C4-2B (cell line): ENCODE results near the gene C1QC.

Experiments used
- H3K27ac ChIP-seq: fragments of 450-650 bp; 2 replicates; pipeline ENCODE4 v1.5.1; 2017
- ZFX ChIP-seq: fragments of 450-650 bp; IDR thresholded peaks from 2 replicates; pipeline ENCODE4 v1.6.1; 2017
- TF ChIP-seq, protein P1 (sequence below): fragments of 450-650 bp; conservative IDR thresholded peaks from 2 replicates; pipeline ENCODE4 v1.5.1; 2017; ENCODE audit warnings: mild to moderate bottlenecking

The C1QC gene

DNA sequence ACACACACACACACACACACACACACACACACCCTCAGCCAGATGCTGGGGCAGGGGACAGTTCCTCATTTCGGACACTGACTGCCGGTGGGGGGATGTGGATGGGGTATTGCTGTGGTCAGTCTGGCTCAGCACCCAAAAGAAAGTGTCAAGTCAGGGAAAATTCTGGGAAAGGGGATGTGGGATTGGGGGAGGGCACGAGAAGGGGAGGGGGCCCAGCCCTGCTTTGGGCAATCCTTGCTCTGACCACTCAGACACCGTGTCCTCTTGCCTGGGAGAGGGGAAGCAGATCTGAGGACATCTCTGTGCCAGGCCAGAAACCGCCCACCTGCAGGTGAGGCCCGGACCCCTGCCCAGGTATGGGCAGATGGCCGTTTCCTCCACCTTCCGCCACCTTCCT, at the start of gene C1QC:
Gene C1QC (plus strand): TSS at position 253 of the 400 bp plus-strand sequence. CDS start 391 bp downstream, outside the sequence.
- TF ChIP-seq, protein P1, sequence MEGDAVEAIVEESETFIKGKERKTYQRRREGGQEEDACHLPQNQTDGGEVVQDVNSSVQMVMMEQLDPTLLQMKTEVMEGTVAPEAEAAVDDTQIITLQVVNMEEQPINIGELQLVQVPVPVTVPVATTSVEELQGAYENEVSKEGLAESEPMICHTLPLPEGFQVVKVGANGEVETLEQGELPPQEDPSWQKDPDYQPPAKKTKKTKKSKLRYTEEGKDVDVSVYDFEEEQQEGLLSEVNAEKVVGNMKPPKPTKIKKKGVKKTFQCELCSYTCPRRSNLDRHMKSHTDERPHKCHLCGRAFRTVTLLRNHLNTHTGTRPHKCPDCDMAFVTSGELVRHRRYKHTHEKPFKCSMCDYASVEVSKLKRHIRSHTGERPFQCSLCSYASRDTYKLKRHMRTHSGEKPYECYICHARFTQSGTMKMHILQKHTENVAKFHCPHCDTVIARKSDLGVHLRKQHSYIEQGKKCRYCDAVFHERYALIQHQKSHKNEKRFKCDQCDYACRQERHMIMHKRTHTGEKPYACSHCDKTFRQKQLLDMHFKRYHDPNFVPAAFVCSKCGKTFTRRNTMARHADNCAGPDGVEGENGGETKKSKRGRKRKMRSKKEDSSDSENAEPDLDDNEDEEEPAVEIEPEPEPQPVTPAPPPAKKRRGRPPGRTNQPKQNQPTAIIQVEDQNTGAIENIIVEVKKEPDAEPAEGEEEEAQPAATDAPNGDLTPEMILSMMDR: no peak
- no peak for TF ChIP-seq ZFX
- H3K27ac ChIP-seq: no peak within 1 kb of the TSS

DNA sequence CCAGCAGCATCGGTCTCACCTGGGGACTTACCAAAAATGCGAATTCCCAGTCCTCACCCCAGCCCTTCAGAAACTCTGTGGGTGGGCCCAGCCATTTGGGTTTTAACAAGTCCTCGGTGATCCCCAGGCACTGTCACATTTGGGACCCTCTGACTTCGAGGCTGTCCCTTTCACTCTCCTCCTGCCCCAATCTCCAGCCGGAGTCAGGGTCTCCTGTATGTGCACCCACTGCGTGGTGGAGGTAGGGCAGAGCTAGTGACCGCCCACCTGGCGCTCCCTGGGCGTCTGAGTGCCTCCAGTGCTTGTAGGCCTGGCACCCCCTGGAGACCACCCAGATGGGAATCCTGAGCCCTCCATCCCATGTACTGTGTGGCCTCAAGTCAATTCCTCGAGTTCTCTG, 49.0 kb upstream of the C1QC start:
- TF ChIP-seq, protein P1: no peak
- no peak overlapping the region for H3K27ac ChIP-seq

DNA sequence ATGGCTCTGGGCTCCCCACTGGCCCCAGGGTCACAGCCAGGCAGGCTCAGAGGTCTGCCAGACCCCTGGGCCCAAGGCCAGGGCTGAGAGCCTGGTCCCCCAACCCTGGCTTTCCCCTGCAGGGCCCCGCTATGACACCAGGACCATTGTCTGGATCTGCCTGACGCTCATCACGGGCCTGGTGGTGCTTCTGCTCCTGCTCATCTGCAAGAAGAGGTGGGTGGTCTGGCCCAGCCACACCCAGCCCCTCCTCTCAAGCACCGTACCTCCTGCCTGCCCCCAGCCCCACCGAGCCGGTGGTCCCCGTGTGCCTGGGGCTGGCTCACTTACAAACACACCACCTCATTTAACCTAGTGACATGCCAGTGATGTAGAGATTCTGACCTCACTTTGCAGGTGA, 48.3 kb upstream of the C1QC start:
- H3K27ac ChIP-seq: no peak overlapping the region
- TF ChIP-seq, protein P1: no peak
- TF ChIP-seq ZFX: no peak

DNA sequence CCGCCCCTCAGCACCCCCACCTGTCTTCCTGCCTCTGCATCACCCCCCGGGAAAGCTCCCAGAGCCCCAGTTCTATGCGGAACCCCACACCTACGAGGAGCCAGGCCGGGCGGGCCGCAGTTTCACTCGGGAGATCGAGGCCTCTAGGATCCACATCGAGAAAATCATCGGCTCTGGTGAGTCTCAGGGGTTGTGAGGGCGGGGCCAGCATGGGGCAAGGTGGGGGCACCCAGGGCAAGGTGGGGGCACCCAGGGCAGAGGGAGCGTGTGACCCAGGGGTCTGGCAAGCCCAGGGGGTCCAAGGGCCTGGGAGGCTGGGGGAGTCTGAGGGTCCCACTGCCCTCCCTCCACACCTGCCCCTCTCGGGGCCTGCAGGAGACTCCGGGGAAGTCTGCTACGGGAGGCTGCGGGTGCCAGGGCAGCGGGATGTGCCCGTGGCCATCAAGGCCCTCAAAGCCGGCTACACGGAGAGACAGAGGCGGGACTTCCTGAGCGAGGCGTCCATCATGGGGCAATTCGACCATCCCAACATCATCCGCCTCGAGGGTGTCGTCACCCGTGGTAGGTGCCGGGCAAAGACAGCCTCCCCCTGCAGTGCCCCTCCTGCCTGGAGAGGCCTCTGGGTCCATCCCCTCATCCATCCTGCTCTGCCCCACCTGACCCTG, 46.0 kb upstream of the C1QC start:
- no peak overlapping the region for H3K27ac ChIP-seq
- TF ChIP-seq, protein P1: no peak
- TF ChIP-seq ZFX: no peak

DNA sequence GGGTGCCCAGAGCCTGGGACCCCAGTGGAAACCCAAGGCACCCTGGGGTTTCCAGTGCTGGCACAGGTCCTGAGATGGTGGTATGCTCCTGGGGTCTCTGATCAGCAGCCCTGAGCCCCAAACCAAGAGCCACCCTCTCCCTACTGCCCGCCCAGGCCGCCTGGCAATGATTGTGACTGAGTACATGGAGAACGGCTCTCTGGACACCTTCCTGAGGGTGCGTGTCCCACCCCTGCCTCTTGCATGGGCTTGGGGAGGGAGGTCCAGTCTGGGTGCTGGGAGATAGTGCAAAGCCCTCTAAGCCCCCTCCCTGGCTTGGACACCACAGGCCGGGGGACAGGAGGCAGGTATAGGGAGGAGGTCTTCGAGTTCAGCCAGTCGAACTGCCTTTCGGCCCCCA, 45.4 kb upstream of the C1QC start:
- TF ChIP-seq ZFX: no peak
- H3K27ac ChIP-seq: no peak overlapping the region

DNA sequence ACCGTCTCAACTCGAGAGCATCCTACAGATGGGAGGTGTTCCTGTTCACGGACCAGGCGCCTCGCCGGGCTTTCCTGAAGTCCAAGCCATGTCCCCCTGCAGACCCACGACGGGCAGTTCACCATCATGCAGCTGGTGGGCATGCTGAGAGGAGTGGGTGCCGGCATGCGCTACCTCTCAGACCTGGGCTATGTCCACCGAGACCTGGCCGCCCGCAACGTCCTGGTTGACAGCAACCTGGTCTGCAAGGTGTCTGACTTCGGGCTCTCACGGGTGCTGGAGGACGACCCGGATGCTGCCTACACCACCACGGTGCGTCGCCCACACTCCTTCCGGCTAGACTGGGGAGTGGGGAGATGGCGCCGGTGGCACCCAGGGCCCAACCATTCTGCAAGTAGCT, 44.7 kb upstream of the C1QC start:
- TF ChIP-seq ZFX: no peak
- TF ChIP-seq, protein P1: no peak
- no peak overlapping the region for H3K27ac ChIP-seq

DNA sequence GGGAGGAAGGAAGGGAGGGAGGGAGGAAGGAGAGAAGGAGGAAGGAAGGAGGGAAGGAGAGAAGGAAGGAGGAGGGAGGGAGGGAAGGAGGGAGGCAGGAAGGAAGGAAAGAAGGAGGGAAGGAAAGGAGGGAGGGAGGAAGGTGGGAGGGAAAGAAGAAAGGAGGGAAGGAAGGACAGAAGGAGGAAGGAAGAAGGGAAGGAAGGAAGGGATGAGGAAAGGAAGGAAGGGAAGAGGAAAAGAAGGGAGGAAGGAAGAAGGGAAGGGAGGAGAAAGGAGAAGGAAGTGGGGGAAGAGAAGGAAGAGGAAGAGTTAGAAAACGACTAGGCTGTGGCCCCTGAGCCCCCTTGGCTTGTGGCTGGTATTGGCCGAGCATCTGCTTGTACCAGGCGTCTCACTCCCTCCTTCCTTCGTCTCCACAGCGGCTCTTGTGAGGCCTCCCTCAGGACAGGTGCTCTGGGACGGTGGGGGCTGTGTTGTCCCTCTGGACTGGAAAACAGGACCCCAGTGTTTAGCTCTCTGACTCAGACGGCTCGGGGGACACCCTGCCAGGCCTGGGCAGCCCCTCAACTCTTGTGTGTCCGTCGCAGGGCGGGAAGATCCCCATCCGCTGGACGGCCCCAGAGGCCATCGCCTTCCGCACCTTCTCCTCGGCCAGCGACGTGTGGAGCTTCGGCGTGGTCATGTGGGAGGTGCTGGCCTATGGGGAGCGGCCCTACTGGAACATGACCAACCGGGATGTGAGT, 43.2 kb upstream of the C1QC start:
- peak overlapping the region; percentile 12; the same call in 1 of the 2 replicates for H3K27ac ChIP-seq
- TF ChIP-seq, protein P1: no peak
- TF ChIP-seq ZFX: no peak
